ENCODE results near the gene GOLT1A. TPM values are rescaled to one million over a fixed set of nuclear protein-coding genes. Genes with fewer than 3 reads are reported as not detected.

The GOLT1A gene
- total and polyA plus RNA-seq, 10 of the 15 experiments (the other 5 are each of a cell fraction or from before 2014, with no cell fraction given), result 0.09 to 0.46 TPM; not detected in 8

DNA sequence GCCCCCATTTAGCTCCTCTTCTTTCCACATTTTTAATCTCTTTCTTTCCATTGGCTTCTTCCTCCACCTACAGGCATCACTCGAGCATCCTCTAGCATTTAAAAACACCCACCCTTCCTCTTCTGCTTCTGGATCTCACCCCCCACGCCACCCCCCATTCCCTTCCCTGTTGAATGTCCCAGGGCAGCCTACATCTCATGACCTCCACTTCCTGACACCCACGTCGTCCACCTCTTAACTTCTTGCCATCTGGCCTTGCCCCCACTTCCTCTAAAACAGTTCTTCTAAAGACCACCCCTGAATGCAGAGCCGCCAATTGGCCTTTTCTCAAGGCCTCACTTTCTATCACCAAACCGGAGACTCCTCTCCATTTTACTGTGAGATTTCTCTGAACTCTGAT is 55.8 kb downstream of the GOLT1A start:
- Histone ChIP-seq H2AFZ (ENCODE audit: control insufficient read depth, low read depth, low read length) (no peak overlapping the region), H3K79me2 (ENCODE audit: control insufficient read depth, insufficient read depth, low read length) (no peaks in the 10 kb centered on the region), H3K27ac (ENCODE audit: control insufficient read depth, insufficient read depth) (no peak overlapping the region), H4K20me1 (ENCODE audit: control insufficient read depth, insufficient read depth) (no peaks in the 10 kb centered on the region), H3K9ac (ENCODE audit: control insufficient read depth, insufficient read depth, low read length) (no peak overlapping the region), H3K9me3 (replicated peaks; ENCODE audit: control insufficient read depth, insufficient read depth, low read length) (no peaks in the 10 kb centered on the region), H3K4me1 (ENCODE audit: control insufficient read depth, insufficient read depth, low read length) (no peaks in the 10 kb centered on the region), H3K27me3 (replicated peaks in 1 of 2; ENCODE audit: control insufficient read depth in 2 of 2, insufficient read depth in 2 of 2, low read length in 1 of 2) (no peaks in the 10 kb centered on the region; a peak in 1 of 4 replicates), H3K36me3 (ENCODE audit: control insufficient read depth in 2 of 2, insufficient read depth in 2 of 2, low read length in 1 of 2) (no peaks in the 10 kb centered on the region), H3K4me3 (no peak overlapping the region), H3K4me2 (ENCODE audit: control insufficient read depth, insufficient read depth) (no peak overlapping the region)
- ATAC-seq (no peak), FAIRE-seq (no peak), DNase-seq (ENCODE audit: low read depth, low spot score) (no peak)
- POLR2A ChIA-PET, result interaction anchor here (0.6 kb wide), 1 partner anchor 286 kb away, joined by 3 read pairs; no protein-coding TSS in a partner anchor
- under 1% methylated on average over 5 of the region's 6 CpGs for WGBS (ENCODE audit: insufficient coverage, insufficient replicate concordance, low lambda C conversion rate, missing lambda C conversion rate)
- SMC1A ChIA-PET (ENCODE audit: uncharacterized antibody, unreplicated experiment), result interaction anchor here (1.5 kb wide), 1 partner anchor 241 kb away, joined by 3 read pairs; no protein-coding TSS in a partner anchor
- no TSS peak for BruUV-seq (replicated peaks)
- in situ Hi-C loops (cut with MboI), result no loop called here
- intact Hi-C loops (cut with micrococcal nuclease; ENCODE audit: unreplicated experiment), result no loop called here
- RAD21 ChIA-PET (ENCODE audit: unreplicated experiment), result no interaction called here
- CTCF ChIA-PET, result interaction anchor here (1.0 kb wide), 1 partner anchor 10 kb away, joined by 3 read pairs; no protein-coding TSS in a partner anchor
- TF ChIP-seq MXI1 (IDR thresholded peaks at IDR 0.05; ENCODE audit: low read depth, low read length) (no peak), YBX1 (IDR thresholded peaks at IDR 0.05) (no peak), MEF2B (IDR thresholded peaks at IDR 0.05; ENCODE audit: partially characterized antibody, poor library complexity, severe bottlenecking) (no peak), SIX5 (IDR thresholded peaks at IDR 0.05; ENCODE audit: low read depth, low read length, severe bottlenecking) (no peak), EGR1 (IDR thresholded peaks at IDR 0.05; ENCODE audit: borderline replicate concordance in 1 of 2, low read depth in 2 of 2, low read length in 2 of 2) (no peak), ZNF24 (IDR thresholded peaks at IDR 0.05) (no peak)
- TF ChIP-seq, protein P1, sequence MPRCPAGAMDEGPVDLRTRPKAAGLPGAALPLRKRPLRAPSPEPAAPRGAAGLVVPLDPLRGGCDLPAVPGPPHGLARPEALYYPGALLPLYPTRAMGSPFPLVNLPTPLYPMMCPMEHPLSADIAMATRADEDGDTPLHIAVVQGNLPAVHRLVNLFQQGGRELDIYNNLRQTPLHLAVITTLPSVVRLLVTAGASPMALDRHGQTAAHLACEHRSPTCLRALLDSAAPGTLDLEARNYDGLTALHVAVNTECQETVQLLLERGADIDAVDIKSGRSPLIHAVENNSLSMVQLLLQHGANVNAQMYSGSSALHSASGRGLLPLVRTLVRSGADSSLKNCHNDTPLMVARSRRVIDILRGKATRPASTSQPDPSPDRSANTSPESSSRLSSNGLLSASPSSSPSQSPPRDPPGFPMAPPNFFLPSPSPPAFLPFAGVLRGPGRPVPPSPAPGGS (IDR thresholded peaks at IDR 0.05; ENCODE audit: borderline replicate concordance, insufficient read depth, low read depth, low read length, poor library complexity, severe bottlenecking), result no peak
- TF ChIP-seq, protein P2, sequence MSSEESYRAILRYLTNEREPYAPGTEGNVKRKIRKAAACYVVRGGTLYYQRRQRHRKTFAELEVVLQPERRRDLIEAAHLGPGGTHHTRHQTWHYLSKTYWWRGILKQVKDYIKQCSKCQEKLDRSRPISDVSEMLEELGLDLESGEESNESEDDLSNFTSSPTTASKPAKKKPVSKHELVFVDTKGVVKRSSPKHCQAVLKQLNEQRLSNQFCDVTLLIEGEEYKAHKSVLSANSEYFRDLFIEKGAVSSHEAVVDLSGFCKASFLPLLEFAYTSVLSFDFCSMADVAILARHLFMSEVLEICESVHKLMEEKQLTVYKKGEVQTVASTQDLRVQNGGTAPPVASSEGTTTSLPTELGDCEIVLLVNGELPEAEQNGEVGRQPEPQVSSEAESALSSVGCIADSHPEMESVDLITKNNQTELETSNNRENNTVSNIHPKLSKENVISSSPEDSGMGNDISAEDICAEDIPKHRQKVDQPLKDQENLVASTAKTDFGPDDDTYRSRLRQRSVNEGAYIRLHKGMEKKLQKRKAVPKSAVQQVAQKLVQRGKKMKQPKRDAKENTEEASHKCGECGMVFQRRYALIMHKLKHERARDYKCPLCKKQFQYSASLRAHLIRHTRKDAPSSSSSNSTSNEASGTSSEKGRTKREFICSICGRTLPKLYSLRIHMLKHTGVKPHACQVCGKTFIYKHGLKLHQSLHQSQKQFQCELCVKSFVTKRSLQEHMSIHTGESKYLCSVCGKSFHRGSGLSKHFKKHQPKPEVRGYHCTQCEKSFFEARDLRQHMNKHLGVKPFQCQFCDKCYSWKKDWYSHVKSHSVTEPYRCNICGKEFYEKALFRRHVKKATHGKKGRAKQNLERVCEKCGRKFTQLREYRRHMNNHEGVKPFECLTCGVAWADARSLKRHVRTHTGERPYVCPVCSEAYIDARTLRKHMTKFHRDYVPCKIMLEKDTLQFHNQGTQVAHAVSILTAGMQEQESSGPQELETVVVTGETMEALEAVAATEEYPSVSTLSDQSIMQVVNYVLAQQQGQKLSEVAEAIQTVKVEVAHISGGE (CRISPR knock-in tag; IDR thresholded peaks at IDR 0.05), result no peak
- TF ChIP-seq, protein P3, sequence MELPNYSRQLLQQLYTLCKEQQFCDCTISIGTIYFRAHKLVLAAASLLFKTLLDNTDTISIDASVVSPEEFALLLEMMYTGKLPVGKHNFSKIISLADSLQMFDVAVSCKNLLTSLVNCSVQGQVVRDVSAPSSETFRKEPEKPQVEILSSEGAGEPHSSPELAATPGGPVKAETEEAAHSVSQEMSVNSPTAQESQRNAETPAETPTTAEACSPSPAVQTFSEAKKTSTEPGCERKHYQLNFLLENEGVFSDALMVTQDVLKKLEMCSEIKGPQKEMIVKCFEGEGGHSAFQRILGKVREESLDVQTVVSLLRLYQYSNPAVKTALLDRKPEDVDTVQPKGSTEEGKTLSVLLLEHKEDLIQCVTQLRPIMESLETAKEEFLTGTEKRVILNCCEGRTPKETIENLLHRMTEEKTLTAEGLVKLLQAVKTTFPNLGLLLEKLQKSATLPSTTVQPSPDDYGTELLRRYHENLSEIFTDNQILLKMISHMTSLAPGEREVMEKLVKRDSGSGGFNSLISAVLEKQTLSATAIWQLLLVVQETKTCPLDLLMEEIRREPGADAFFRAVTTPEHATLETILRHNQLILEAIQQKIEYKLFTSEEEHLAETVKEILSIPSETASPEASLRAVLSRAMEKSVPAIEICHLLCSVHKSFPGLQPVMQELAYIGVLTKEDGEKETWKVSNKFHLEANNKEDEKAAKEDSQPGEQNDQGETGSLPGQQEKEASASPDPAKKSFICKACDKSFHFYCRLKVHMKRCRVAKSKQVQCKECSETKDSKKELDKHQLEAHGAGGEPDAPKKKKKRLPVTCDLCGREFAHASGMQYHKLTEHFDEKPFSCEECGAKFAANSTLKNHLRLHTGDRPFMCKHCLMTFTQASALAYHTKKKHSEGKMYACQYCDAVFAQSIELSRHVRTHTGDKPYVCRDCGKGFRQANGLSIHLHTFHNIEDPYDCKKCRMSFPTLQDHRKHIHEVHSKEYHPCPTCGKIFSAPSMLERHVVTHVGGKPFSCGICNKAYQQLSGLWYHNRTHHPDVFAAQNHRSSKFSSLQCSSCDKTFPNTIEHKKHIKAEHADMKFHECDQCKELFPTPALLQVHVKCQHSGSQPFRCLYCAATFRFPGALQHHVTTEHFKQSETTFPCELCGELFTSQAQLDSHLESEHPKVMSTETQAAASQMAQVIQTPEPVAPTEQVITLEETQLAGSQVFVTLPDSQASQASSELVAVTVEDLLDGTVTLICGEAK (IDR thresholded peaks at IDR 0.05; ENCODE audit: borderline replicate concordance), result no peak
- TF ChIP-seq, protein P4, sequence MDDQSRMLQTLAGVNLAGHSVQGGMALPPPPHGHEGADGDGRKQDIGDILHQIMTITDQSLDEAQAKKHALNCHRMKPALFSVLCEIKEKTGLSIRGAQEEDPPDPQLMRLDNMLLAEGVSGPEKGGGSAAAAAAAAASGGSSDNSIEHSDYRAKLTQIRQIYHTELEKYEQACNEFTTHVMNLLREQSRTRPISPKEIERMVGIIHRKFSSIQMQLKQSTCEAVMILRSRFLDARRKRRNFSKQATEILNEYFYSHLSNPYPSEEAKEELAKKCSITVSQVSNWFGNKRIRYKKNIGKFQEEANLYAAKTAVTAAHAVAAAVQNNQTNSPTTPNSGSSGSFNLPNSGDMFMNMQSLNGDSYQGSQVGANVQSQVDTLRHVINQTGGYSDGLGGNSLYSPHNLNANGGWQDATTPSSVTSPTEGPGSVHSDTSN (IDR thresholded peaks at IDR 0.05; ENCODE audit: insufficient replicate concordance, low read depth, low read length), result no peak
